ENCODE data around the gene RBP7. TPM values are rescaled to one million over a fixed set of nuclear protein-coding genes. Genes with fewer than 3 reads are reported as not detected.
"Not testable (repeated sequence)": the region's sequence is repeated elsewhere in the genome, so short reads cannot be mapped to it uniquely, and the experiment has no call there.

The RBP7 gene
- total RNA-seq, 1 donor from 2014 or later = not detected

DNA sequence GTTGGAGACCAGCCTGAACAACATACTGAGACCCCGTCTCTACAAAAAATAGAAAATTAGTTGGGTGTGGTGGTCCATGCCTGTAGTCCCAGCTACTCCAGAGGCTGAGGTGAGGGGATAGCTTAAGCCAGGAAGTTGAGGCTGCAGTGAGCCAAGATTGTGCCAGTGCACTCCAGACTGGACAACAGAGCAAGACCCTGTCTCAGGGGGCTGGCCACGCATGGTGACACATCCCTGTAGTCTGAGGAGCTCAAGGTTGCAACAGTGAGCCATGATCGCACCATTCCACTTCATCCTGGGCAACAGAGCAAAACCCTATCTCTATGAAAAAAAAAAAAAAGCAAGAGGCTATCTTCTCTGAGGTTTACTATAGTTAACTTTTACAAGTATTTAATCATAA, 23.1 kb downstream of the RBP7 start:
- peaks cover 3% of the 10 kb centered on the region for H3K4me1 Mint-ChIP-seq
- TF ChIP-seq, protein P1, sequence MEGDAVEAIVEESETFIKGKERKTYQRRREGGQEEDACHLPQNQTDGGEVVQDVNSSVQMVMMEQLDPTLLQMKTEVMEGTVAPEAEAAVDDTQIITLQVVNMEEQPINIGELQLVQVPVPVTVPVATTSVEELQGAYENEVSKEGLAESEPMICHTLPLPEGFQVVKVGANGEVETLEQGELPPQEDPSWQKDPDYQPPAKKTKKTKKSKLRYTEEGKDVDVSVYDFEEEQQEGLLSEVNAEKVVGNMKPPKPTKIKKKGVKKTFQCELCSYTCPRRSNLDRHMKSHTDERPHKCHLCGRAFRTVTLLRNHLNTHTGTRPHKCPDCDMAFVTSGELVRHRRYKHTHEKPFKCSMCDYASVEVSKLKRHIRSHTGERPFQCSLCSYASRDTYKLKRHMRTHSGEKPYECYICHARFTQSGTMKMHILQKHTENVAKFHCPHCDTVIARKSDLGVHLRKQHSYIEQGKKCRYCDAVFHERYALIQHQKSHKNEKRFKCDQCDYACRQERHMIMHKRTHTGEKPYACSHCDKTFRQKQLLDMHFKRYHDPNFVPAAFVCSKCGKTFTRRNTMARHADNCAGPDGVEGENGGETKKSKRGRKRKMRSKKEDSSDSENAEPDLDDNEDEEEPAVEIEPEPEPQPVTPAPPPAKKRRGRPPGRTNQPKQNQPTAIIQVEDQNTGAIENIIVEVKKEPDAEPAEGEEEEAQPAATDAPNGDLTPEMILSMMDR (IDR thresholded peaks at IDR 0.05) = no peak
- no peaks in the 10 kb centered on the region for H3K27me3 Mint-ChIP-seq
- no peak for DNase-seq
- no peak overlapping the region for H3K27ac Mint-ChIP-seq
- no peak overlapping the region for H3K4me3 Mint-ChIP-seq
- no peaks in the 10 kb centered on the region for H3K9me3 Mint-ChIP-seq
- ChIA-PET CTCF (no interaction called here), POLR2A (no interaction called here)
- H3K36me3 Mint-ChIP-seq (ENCODE audit: low read depth) = no peaks in the 10 kb centered on the region
- intact Hi-C loops (cut with micrococcal nuclease) = no loop called here
- ATAC-seq (ENCODE audit: low read depth) = no peak

DNA sequence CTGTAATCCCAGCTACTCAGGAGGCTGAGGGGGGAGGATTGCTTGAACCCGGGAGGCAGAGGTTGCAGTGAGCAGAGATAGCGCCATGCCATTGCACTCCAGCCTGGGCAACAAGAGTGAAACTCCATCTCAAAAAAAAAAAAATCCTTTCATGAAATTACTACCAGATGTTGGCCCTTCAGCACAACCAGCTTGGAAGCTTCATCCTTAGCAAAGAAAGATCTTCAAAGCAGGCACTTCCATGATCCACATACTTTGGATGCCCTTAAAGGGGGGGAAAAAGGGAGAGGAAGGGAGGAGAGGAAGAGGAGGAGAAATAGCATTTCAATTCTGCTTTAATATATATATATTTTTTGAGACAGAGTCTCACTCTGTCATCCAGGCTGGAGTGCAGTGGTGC, 23.6 kb downstream of the RBP7 start:
- H3K36me3 Mint-ChIP-seq (ENCODE audit: low read depth); intact Hi-C loops (cut with micrococcal nuclease); ATAC-seq (ENCODE audit: low read depth); H3K27me3 Mint-ChIP-seq; H3K27ac Mint-ChIP-seq; POLR2A ChIA-PET; CTCF ChIA-PET; H3K4me1 Mint-ChIP-seq; DNase-seq; H3K9me3 Mint-ChIP-seq; H3K4me3 Mint-ChIP-seq: not testable (repeated sequence)

DNA sequence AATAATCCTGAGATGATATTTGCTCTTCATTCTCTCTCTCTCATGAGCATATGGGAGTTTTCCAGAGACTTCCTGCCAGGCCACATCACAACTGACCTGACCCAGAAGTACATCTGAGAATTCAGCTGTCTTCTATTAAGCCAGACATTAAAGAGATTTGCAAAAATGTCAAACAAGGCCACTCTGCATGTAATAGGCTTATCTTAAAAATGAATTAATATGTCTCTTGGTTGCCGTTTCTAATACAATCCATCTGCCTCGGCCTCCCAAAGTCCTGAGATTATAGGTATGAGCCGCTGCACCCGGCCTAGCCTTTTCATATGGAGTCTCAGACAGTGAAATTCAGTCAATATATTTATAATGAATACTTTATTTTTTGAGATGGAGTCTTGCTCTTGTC, 25.0 kb downstream of the RBP7 start:
- H3K9me3 Mint-ChIP-seq; intact Hi-C loops (cut with micrococcal nuclease); H3K4me3 Mint-ChIP-seq; H3K27ac Mint-ChIP-seq; DNase-seq; H3K27me3 Mint-ChIP-seq; H3K4me1 Mint-ChIP-seq; CTCF ChIA-PET; ATAC-seq (ENCODE audit: low read depth); H3K36me3 Mint-ChIP-seq (ENCODE audit: low read depth); POLR2A ChIA-PET: not testable (repeated sequence)

DNA sequence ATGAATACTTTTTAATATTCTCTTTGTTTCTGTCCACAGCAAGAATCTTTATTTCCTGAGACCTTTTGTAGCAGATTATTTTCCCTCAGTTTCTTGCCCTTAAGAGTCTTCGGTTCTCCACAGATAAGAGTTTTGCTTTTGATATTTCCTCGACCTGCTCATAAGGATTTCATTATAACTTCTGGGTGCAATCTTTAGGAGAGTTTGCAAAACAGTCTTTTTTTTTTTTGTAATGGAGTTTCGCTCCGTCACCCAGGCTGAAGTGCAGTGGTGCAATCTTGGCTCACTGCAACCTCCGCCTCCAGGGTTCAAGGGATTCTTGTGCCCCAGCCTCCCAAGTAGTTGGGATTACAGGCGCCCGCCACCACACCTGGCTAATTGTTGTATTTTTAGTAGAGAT, 25.6 kb downstream of the RBP7 start:
- ChIA-PET POLR2A (no interaction called here), CTCF (no interaction called here)
- H3K27me3 Mint-ChIP-seq = no peaks in the 10 kb centered on the region

DNA sequence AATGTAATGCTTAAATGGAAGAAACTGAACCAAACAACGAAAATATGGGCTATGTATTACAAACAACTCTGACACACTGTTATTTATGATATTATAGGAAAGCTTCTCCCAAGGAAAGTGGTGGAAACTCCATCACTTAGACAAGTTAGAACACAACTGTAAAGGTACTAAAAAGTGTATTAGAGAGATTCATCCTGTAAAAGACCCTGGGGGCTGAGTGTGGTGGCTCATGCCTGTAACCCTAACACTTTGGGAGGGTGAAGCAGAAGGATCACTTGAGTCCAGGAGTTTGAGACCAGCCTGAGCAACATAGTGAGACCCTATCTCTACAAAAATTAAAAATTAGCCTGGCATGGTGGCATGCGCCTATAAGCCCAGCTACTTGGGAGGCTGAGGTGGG, 28.3 kb downstream of the RBP7 start:
- Mint-ChIP-seq H3K4me3 (no peak overlapping the region), H3K9me3 (no peaks in the 10 kb centered on the region), H3K27me3 (no peaks in the 10 kb centered on the region), H3K27ac (no peak overlapping the region), H3K4me1 (peaks cover 2% of the 10 kb centered on the region), H3K36me3 (ENCODE audit: low read depth) (no peaks in the 10 kb centered on the region)
- DNase-seq (no peak), ATAC-seq (ENCODE audit: low read depth) (no peak)
- TF ChIP-seq, protein P1 (IDR thresholded peaks at IDR 0.05) = no peak
- CTCF ChIA-PET = no interaction called here
- POLR2A ChIA-PET = interaction anchor here (0.6 kb wide), 1 partner anchor 472 kb away, joined by 6 read pairs; no protein-coding TSS in a partner anchor
- intact Hi-C loops (cut with micrococcal nuclease) = no loop called here

More for the DNA sequence above, 25.6 kb downstream of the RBP7 start:
- no peaks in the 10 kb centered on the region for H3K9me3 Mint-ChIP-seq
- intact Hi-C loops (cut with micrococcal nuclease) = no loop called here
- no peak for DNase-seq
- no peaks in the 10 kb centered on the region for H3K36me3 Mint-ChIP-seq (ENCODE audit: low read depth)
- TF ChIP-seq, protein P1 (IDR thresholded peaks at IDR 0.05) = no peak
- H3K4me1 Mint-ChIP-seq = peaks cover 5% of the 10 kb centered on the region
- ATAC-seq (ENCODE audit: low read depth) = no peak
- H3K4me3 Mint-ChIP-seq = no peak overlapping the region
- H3K27ac Mint-ChIP-seq = no peak overlapping the region

DNA sequence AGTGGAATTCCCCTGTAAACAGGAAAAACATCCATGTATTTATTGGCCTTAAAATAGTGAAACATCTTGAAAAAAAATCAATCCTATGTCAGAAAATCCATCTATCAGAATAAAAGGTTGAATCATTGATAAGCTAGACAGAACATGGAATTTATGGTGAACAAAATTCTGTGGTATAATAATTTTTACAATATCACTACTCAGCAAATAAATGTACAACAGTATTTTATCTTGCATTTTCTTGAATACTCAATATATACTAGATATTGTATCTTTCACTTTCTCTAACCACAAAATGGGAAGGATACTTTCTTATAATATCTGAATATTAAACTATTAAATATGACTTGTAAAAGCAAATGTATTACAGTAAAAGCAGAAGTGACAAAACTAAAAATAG, 30.0 kb downstream of the RBP7 start:
- TF ChIP-seq, protein P1 (IDR thresholded peaks at IDR 0.05) = no peak
- no peaks in the 10 kb centered on the region for H3K36me3 Mint-ChIP-seq (ENCODE audit: low read depth)
- ChIA-PET POLR2A (no interaction called here), CTCF (no interaction called here)
- ATAC-seq (ENCODE audit: low read depth) (no peak), DNase-seq (no peak)
- no peak overlapping the region for H3K27ac Mint-ChIP-seq
- H3K4me1 Mint-ChIP-seq = peaks cover 3% of the 10 kb centered on the region
- no peaks in the 10 kb centered on the region for H3K9me3 Mint-ChIP-seq
- intact Hi-C loops (cut with micrococcal nuclease) = no loop called here
- H3K27me3 Mint-ChIP-seq = no peaks in the 10 kb centered on the region
- H3K4me3 Mint-ChIP-seq = no peak overlapping the region

DNA sequence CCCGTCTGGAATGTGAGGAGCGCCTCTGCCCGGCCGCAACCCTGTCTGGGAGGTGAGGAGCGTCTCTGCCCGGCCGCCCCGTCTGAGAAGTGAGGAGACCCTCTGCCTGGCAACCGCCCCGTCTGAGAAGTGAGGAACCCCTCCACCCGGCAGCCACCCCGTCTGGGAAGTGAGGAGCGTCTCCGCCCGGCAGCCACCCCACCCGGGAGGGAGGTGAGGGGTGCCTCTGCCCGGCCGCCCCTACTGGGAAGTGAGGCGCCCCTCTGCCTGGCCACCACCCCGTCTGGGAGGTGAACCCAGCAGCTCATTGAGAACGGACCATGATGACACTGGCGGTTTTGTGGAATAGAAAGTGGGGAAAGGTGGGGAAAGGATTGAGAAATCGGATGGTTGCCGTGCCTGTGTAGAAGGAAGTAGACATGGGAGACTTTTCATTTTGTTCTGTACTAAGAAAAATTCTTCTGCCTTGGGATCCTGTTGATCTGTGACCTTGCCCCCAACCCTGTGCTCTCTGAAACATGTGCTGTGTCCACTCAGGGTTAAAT, 32.0 kb downstream of the RBP7 start:
- CTCF ChIA-PET; DNase-seq; H3K27me3 Mint-ChIP-seq; POLR2A ChIA-PET; H3K36me3 Mint-ChIP-seq (ENCODE audit: low read depth); intact Hi-C loops (cut with micrococcal nuclease); H3K4me3 Mint-ChIP-seq; ATAC-seq (ENCODE audit: low read depth); H3K9me3 Mint-ChIP-seq; H3K27ac Mint-ChIP-seq: not testable (repeated sequence)
- peaks cover 18% of the 10 kb centered on the region for H3K4me1 Mint-ChIP-seq

Measured in activated B cell treated with CpG ODN at 0.5 μM for 24 hours (primary cell).